ENCODE results near the gene WDR11. TPM values are rescaled to one million over a fixed set of nuclear protein-coding genes. Genes with fewer than 3 reads are reported as not detected.

WDR11 gene
- total RNA-seq, 1 experiment from 2014 or later = 48.7 TPM

- Histone ChIP-seq H2BK20ac (ENCODE audit: low read depth, low read length, poor library complexity, severe bottlenecking) (no peak overlapping the region), H3K14ac (ENCODE audit: insufficient read depth, low read length) (no peak overlapping the region), H3K9me3 (ENCODE audit: control insufficient read depth, low read depth, low read length) (no peaks in the 10 kb centered on the region), H2AK5ac (ENCODE audit: insufficient read length, low read length) (no peak overlapping the region), H4K91ac (ENCODE audit: insufficient read length, low read depth, low read length) (no peak overlapping the region), H3K56ac (ENCODE audit: insufficient read length, low read depth, low read length) (no peak overlapping the region), H3K27me3 (ENCODE audit: insufficient read depth, low read length) (no peaks in the 10 kb centered on the region), H2BK15ac (ENCODE audit: low read depth, low read length) (no peak overlapping the region), H3K4ac (ENCODE audit: low read depth, low read length) (no peak overlapping the region), H2AFZ (ENCODE audit: low read length) (no peak overlapping the region), H3K27ac (ENCODE audit: insufficient read length, low read depth, low read length) (no peak overlapping the region), H3K18ac (ENCODE audit: insufficient read length, low read depth, low read length) (no peak overlapping the region), H3T11ph (ENCODE audit: low read length) (no peak overlapping the region), H4K8ac (replicated peaks; ENCODE audit: insufficient read length, low read depth, low read length) (no peak overlapping the region), H4K20me1 (ENCODE audit: control insufficient read depth, insufficient read depth, insufficient read length) (no peaks in the 10 kb centered on the region), H3K23ac (ENCODE audit: insufficient read length, low read depth, low read length) (no peak overlapping the region), H2BK120ac (ENCODE audit: low read depth, low read length, poor library complexity, severe bottlenecking) (no peak overlapping the region), H2BK5ac (ENCODE audit: insufficient read length, low read length) (no peak overlapping the region), H3K9ac (ENCODE audit: extremely low read depth, insufficient read length, low read length) (no peak overlapping the region), H3K4me1 (ENCODE audit: insufficient read depth, low read length) (no peaks in the 10 kb centered on the region), H2BK12ac (ENCODE audit: insufficient read length, low read depth, low read length) (no peak overlapping the region), H3K4me2 (ENCODE audit: insufficient read depth, insufficient read length, low read length) (no peak overlapping the region), H3K79me2 (ENCODE audit: insufficient read depth, low read length) (no peaks in the 10 kb centered on the region), H3K23me2 (ENCODE audit: insufficient read length, low read depth, low read length, poor library complexity, severe bottlenecking) (no peaks in the 10 kb centered on the region), H4K5ac (ENCODE audit: insufficient read length, low read depth, low read length) (no peak overlapping the region), H3K79me1 (ENCODE audit: insufficient read depth, low read depth, low read length, poor library complexity, severe bottlenecking) (no peaks in the 10 kb centered on the region)
- Mint-ChIP-seq H3K4me1 (peaks cover 4 to 7% of the 10 kb centered on the region in 2 experiments; a peak in 1 of 4 replicates), H3K27ac (no peak overlapping the region), H3K27me3 (ENCODE audit: low read depth) (peaks cover under 1% of the 10 kb centered on the region; the same call in 1 of the 2 replicates), H3K4me3 (no peak overlapping the region; a peak in 1 of 5 replicates), H3K9me3 (no peaks in the 10 kb centered on the region; a peak in 1 of 5 replicates), H3K36me3 (ENCODE audit: insufficient read depth in 1 of 3, low read depth in 3 of 3) (no peaks in the 10 kb centered on the region; a peak in 1 of 7 replicates)
- no CpG with 5 or more reads among the region's 4 CpGs for WGBS (ENCODE audit: extremely low coverage, insufficient read length, low lambda C conversion rate)
- DNase-seq = no peak
- TF ChIP-seq CTCF (conservative IDR thresholded peaks at IDR 0.05) = no peak
Observed at GRCh38 chr10:120927352-120927751, 76.2 kb downstream of the WDR11 start.
